Adrenal gland (tissue), 12 donors: ENCODE measurements around the gene LRIG2. TPM values are rescaled to one million over a fixed set of nuclear protein-coding genes. Genes with fewer than 3 reads are reported as not detected.
"Not testable (repeated sequence)": the region's sequence is repeated elsewhere in the genome, so short reads cannot be mapped to it uniquely, and the experiment has no call there.

Source experiments
- DNase-seq, 7 donors: peaks; one replicate each; pipeline ENCODE4 v3.0.0-alpha.2; 2019 to 2020
- H3K27ac ChIP-seq, 5 donors: fragments of 200-600 bp; sonication (generic) in 4 of 5; 1 replicate in 3 of 5; 2 replicates in 2 of 5; pipeline versions ENCODE4 v1.5.1 to v1.8.0; 2016 to 2020; ENCODE audit warnings: mild to moderate bottlenecking in 1 of 5
- H3K27me3 ChIP-seq: fragments of 200-600 bp; 2 replicates; pipeline ENCODE4 v1.8.0; 2021
- H3K36me3 ChIP-seq, 2 donors: fragments of 200-600 bp; replicated peaks in 1 of 2; 1 replicate in 1 of 2; 2 replicates in 1 of 2; pipeline versions ENCODE4 v1.5.1 to v1.8.0; 2018 to 2022
- H3K4me1 ChIP-seq, 2 donors: fragments of 200-600 bp; replicated peaks in 1 of 2; 1 replicate in 1 of 2; 2 replicates in 1 of 2; pipeline versions ENCODE4 v1.5.1 to v1.8.0; 2018 to 2021
- H3K4me3 ChIP-seq, 4 donors: fragments of 200-600 bp; sonication (generic) in 3 of 4; one replicate each; pipeline ENCODE4 v1.5.1; 2016 to 2018
- H3K9me3 ChIP-seq, 3 donors: fragments of 200-600 bp; sonication (generic) in 1 of 3; replicated peaks in 1 of 3; 1 replicate in 2 of 3; 2 replicates in 1 of 3; pipeline versions ENCODE4 v1.5.1 to v1.8.0; 2016 to 2021
- CTCF ChIP-seq, 6 experiments: fragments of 450-650 bp in 4 of 6; fragments of 200-600 bp in 2 of 6; sonication (generic) in 1 of 6; IDR thresholded peaks; 1 replicate in 5 of 6; 2 replicates in 1 of 6; pipeline versions ENCODE4 v1.5.1 to v1.8.0; 2016 to 2021; ENCODE audit warnings: antibody characterized with exemption in 6 of 6, mild to moderate bottlenecking in 2 of 6, moderate library complexity in 1 of 6
- POLR2A ChIP-seq, 2 donors: fragments of 450-650 bp; IDR thresholded peaks; one replicate each; pipeline ENCODE4 v1.6.1; 2017; ENCODE audit warnings: antibody characterized with exemption in 2 of 2, mild to moderate bottlenecking in 2 of 2, moderate library complexity in 1 of 2
- WGBS, 4 donors: extraction: QIAGEN DNeasy Blood & Tissue Kit in 2 of 4; methylation state at CpG; one replicate each; pipeline versions ENCODE4 v1.1.5 to v1.1.7; 2013 to 2017; 5-methylcytosine and 5-hydroxymethylcytosine counted together
- intact Hi-C, 2 donors: fragments of 100-400 bp; cut with DNase I; formaldehyde crosslinking; loops; one replicate each; pipeline versions ENCODE4 v1.14.1 to v1.15.0; 2022 to 2023
- polyA plus RNA-seq, 3 donors: library from polyadenylated mRNA; stranded (reverse); fragments of 200-250 nt in 2 of 3; fragments of 350-450 nt in 1 of 3; fragmentation: Illumina TruSeq in 1 of 3; extraction: RNeasy Lipid Tissue Mini Kit (QIAGEN cat#74804) in 1 of 3; gene quantifications; one replicate each; pipeline ENCODE4 v1.2.3, GENCODE V29; 2013 to 2014
- total RNA-seq, 9 donors: library from RNA; depleted of rRNA in 4 of 9; stranded (reverse); fragments of >200 nt in 4 of 9; fragments of 120-200 nt in 1 of 9; fragmentation: NEBNext Ultra II Directional in 1 of 9; extraction: Animal tissue kit (Norgen Biotek cat#: 25700) in 1 of 9; gene quantifications; one replicate each; pipeline versions ENCODE4 v1.1.0 to v1.2.4, GENCODE V29; 2013 to 2023
- donor health status: healthy with polysubstance abuse.
- donor health status: Bipolar disorder and iron deficiency.
- donor health status: DM: yes; HTN: yes; CAD: no.
- donor health status: DM: no; HTN: no; CAD: no.
- donor health status: DM: no; HTN: no; CAD: no.
- donor health status: DM: yes; HTN: yes; CAD: no.

The LRIG2 gene
- total and polyA plus RNA-seq, 12 donors = 3.5 to 117 (median 10.6) TPM

GRCh38 chr1:113146242-113147072 lies 73.5 kb downstream of the LRIG2 start:
- TF ChIP-seq CTCF (IDR thresholded peaks at IDR 0.05) = no peak
- TF ChIP-seq POLR2A (IDR thresholded peaks at IDR 0.05) = no peak
- H3K4me1 ChIP-seq = peaks cover 6 to 17% of the 10 kb centered on the region in 2 donors
- no peak for DNase-seq
- no peak overlapping the region for H3K4me3 ChIP-seq
- 85 to 91% (median 86%) methylated on average over 7 of the region's 7 CpGs for WGBS, 4 donors
- intact Hi-C loops = loop anchor here (5.0 to 10.0 kb wide), 2 partner anchors 241 to 528 kb away; no protein-coding TSS in a partner anchor
- H3K9me3 ChIP-seq = no peaks in the 10 kb centered on the region
- no peak overlapping the region for H3K27ac ChIP-seq
- no peaks in the 10 kb centered on the region for H3K27me3 ChIP-seq
- no peaks in the 10 kb centered on the region for H3K36me3 ChIP-seq

DNA sequence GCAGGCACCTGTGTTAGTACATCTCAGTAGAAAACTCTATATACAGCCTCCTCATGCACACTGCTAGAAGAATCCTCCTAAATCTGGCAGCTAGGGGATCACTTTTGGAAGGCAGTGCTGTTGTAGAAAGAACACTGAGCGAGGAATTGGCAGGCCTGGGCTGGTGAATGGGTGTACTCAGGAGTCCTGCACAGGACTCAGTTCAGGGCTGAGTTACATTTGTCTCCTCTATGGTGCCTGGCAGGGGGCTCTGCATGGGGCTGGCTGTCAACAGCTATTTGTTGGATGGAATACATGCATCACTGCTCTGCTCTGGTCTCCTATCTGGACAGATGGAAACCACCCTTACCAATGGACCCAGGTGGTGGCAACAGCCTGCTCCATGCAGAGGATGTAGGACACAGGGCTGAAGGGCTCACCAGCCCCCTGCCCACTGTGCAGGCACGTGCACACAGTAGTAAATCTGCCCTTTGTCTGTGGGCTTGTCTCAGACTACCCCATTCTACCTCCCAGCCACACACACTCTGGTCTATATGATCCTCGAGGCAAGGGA lies 74.2 kb downstream of the LRIG2 start:
- no peaks in the 10 kb centered on the region for H3K27me3 ChIP-seq

GRCh38 chr1:113147826-113148225 lies 74.8 kb downstream of the LRIG2 start:
- no peak overlapping the region for H3K4me3 ChIP-seq
- DNase-seq = no peak
- H3K27ac ChIP-seq = no peak overlapping the region
- no peaks in the 10 kb centered on the region for H3K9me3 ChIP-seq
- no peaks in the 10 kb centered on the region for H3K27me3 ChIP-seq
- intact Hi-C loops = loop anchor here (5.0 to 10.0 kb wide), 2 partner anchors 239 to 527 kb away; no protein-coding TSS in a partner anchor
- TF ChIP-seq CTCF (IDR thresholded peaks at IDR 0.05) (no peak), POLR2A (IDR thresholded peaks at IDR 0.05) (no peak)
- no peaks in the 10 kb centered on the region for H3K36me3 ChIP-seq
- WGBS, 4 donors = 69 to 75% (median 73%) methylated on average over 4 of the region's 4 CpGs
- H3K4me1 ChIP-seq = peaks cover 0 to 5% of the 10 kb centered on the region in 2 donors

More for the DNA sequence above, 74.2 kb downstream of the LRIG2 start:
- Histone ChIP-seq H3K9me3 (no peaks in the 10 kb centered on the region), H3K36me3 (no peaks in the 10 kb centered on the region), H3K4me1 (peaks cover 0 to 10% of the 10 kb centered on the region in 2 donors), H3K27ac (no peak overlapping the region), H3K4me3 (no peak overlapping the region)
- no peak for DNase-seq
- WGBS, 4 donors = 56 to 97% (median 59%) methylated on average over 2 to 3 of the region's 3 CpGs
- intact Hi-C loops = loop anchor here (5.0 to 10.0 kb wide), 2 partner anchors 240 to 528 kb away; no protein-coding TSS in a partner anchor
- TF ChIP-seq POLR2A (IDR thresholded peaks at IDR 0.05) (no peak), CTCF (IDR thresholded peaks at IDR 0.05) (no peak)

DNA sequence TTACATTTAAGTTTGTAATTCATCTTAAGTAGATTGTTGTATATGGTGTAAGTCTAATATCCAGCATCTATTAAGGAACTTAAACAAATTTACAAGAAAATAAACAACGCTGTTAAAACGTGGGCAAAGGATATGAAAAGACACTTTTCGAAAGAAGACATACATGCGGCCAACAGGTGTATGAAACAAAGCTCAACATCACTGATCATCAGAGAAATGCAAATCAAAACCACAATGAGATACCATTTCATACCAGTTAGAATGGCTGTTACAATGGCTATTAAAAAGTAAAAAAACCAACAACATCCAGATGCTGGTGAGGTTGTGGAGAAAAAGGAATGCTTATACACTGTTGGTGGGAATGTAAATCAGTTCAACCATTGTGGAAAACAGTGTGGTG lies 77.5 kb downstream of the LRIG2 start:
- intact Hi-C loops, H3K27ac ChIP-seq, H3K27me3 ChIP-seq, H3K4me3 ChIP-seq, DNase-seq, H3K36me3 ChIP-seq, H3K4me1 ChIP-seq, H3K9me3 ChIP-seq: not testable (repeated sequence)
- 90 to 97% (median 95%) methylated on average over 4 of the region's 4 CpGs for WGBS, 4 donors
